LNCAP (cell line): ENCODE measurements around the gene LEP.

Experiments used
- TF ChIP-seq, protein P1 (sequence below): fragments of 450-650 bp; IDR thresholded peaks from 2 replicates; pipeline ENCODE4 v1.5.1; 2017; ENCODE audit warnings: mild to moderate bottlenecking

The LEP gene

DNA sequence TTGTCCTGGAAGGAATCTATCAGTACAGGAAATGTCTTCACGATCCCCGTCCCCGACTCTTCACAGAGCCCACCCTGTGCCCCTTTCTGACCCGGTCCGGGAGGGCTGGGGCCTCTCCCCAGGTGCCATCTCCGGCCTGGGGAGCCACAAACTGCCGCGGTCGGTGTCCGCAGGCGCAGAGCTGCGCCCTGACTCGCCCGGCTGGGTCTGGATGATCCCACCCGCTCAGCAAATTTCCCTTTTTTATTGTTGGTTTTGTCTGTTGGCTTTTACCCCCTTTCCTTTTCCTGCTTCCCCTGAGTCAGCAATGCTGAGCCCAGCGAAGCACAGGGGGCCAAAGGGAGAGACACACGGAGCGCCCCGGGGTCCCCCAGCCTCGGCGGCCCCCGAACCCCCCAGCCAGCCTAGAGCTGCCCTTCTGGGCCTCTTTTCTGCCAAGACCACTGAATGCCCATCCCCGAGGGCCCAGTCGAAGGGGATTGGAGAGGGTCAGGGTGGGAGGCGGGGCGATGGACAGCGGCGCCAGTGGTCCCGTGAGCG lies 30.9 kb downstream of the LEP start:
- TF ChIP-seq, protein P1, sequence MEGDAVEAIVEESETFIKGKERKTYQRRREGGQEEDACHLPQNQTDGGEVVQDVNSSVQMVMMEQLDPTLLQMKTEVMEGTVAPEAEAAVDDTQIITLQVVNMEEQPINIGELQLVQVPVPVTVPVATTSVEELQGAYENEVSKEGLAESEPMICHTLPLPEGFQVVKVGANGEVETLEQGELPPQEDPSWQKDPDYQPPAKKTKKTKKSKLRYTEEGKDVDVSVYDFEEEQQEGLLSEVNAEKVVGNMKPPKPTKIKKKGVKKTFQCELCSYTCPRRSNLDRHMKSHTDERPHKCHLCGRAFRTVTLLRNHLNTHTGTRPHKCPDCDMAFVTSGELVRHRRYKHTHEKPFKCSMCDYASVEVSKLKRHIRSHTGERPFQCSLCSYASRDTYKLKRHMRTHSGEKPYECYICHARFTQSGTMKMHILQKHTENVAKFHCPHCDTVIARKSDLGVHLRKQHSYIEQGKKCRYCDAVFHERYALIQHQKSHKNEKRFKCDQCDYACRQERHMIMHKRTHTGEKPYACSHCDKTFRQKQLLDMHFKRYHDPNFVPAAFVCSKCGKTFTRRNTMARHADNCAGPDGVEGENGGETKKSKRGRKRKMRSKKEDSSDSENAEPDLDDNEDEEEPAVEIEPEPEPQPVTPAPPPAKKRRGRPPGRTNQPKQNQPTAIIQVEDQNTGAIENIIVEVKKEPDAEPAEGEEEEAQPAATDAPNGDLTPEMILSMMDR, result no peak

DNA sequence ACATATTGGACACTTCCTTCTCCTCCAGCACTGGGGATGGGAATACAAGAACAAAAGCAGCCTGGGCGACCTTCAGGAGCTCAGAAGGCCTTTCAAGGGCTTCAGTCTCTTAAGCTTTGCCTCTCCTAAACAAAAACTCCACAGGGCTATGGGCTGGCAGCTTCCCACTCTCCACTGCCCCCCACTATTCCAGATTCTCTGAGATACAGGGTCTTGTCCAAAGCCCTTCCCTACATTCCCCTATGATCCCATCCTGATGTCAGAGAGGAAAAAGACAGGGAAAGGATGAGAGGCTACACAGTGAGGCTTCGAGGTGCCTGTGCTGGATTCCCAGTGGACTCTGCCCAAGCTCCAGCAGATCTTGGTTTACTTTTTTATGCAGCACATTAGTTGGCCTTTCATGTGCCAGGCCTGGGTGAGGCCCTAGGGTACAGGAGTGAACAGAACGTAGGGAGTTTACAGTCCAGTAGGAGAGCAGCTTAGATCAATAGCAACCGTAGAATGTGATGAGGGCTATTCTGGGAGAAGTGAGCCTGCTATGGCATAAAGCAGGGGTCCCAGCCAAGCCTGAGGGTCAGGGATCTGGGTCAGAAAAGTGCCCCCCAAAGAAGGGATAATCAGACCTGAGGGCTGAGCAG lies 33.3 kb downstream of the LEP start:
- TF ChIP-seq, protein P1, result no peak

DNA sequence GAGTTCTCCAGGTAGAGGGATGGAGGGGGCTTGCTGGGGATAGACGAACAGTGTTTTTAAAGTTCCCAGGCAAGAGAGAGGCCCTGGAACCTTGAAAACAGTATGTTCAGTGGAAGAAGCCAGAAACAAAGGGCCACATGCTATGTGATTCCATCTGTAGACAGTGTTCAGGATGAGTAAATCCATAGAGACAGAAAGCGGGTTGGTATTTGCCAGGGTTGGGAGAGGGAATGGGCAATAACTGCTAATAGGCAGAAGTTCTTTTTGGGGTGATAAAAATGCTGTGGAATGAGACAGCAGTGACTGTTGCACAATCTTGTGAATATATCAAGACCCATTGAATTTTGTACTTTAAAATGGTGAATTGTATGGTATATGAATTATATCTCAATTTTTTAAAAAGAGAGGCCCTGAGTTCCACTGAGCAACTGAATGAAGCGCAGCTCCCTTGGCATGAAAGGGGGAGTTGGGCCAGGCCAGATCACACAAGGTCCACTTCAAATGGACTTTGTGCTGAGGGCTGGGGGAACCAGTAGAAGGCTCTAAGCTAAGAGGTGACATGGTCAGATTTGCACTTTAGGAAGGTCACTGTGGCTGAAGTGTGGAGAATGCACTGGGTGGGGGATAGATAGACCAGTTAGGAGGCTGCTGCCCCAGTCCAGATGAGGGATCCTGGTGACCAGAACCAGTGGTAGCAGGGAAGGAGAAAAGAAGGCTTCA lies 34.0 kb downstream of the LEP start:
- TF ChIP-seq, protein P1, result no peak

GRCh38 chr7:128275681-128276080 lies 34.6 kb downstream of the LEP start:
- TF ChIP-seq, protein P1, result no peak

- TF ChIP-seq, protein P1, result no peak
Measured at GRCh38 chr7:128278366-128278765, 37.3 kb downstream of the LEP start.

GRCh38 chr7:128279124-128279713 lies 38.1 kb downstream of the LEP start:
- TF ChIP-seq, protein P1, result no peak

DNA sequence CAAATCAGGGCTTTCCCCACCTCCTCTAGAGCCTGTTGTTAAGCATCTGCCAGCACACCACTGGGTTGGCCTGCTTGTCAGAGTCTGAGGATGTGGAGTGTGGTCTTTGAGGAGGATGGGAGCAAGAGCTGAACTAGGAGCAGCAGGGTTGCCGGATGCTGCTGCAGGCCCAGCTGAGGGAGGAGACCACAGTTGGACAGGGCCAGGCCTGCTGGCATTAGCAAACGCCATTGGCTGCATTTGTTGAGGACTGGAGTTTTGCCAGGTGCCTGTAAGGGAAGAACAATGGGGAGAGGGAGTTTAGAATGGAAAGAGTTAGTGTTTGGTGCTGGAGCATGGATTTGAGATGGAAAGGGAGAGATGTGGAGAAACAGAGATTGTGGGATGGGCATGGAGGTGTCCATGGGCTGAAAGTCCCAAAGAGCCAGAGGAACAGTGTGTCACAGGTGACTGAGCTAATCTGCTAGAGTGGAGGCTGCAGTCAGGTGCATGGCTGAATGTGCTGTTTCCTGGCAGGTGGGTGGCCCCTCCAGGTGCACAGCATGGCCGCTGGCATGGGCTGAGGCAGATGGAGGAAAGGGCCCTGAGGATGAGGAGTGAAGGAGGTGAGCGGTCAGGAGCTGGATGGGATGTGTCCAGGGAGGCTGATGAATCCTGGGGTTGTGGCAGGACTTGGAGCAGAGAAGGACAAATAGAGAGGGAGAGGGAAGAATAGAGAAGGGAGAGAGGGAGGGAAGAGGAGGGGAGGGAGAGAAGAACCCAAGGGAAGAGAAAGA lies 40.7 kb downstream of the LEP start:
- TF ChIP-seq, protein P1, result no peak
